ENCODE results near the gene ZNF362. TPM values are rescaled to one million over a fixed set of nuclear protein-coding genes. Genes with fewer than 3 reads are reported as not detected.

The ZNF362 gene
- total RNA-seq, 1 donor: 9.5 TPM

- DNase-seq (ENCODE audit: low read depth): no peak
- TF ChIP-seq CTCF (IDR thresholded peaks at IDR 0.05; ENCODE audit: insufficient read depth, low read depth, low read length): no peak
- no peak overlapping the region for H3K4me3 ChIP-seq (ENCODE audit: low read depth, low read length)
Observed at GRCh38 chr1:33267468-33268205, 11.3 kb downstream of the ZNF362 start.

- no peak for DNase-seq (ENCODE audit: low read depth)
- no peak overlapping the region for H3K4me3 ChIP-seq (ENCODE audit: low read depth, low read length)
- TF ChIP-seq CTCF (IDR thresholded peaks at IDR 0.05; ENCODE audit: insufficient read depth, low read depth, low read length): no peak
Observed at GRCh38 chr1:33268457-33268856, 12.2 kb downstream of the ZNF362 start.

GRCh38 chr1:33268927-33269610, 12.8 kb downstream of the ZNF362 start:
- DNase-seq (ENCODE audit: low read depth): peak; percentile 33
- no peak for TF ChIP-seq CTCF (IDR thresholded peaks at IDR 0.05; ENCODE audit: insufficient read depth, low read depth, low read length)
- H3K4me3 ChIP-seq (ENCODE audit: low read depth, low read length): no peak overlapping the region

- no peak for DNase-seq (ENCODE audit: low read depth)
- TF ChIP-seq CTCF (IDR thresholded peaks at IDR 0.05; ENCODE audit: insufficient read depth, low read depth, low read length): no peak
- no peak overlapping the region for H3K4me3 ChIP-seq (ENCODE audit: low read depth, low read length)
Observed at GRCh38 chr1:33269621-33270020, 13.3 kb downstream of the ZNF362 start.

GRCh38 chr1:33270379-33270778, 14.1 kb downstream of the ZNF362 start:
- no peak for TF ChIP-seq CTCF (IDR thresholded peaks at IDR 0.05; ENCODE audit: insufficient read depth, low read depth, low read length)
- DNase-seq (ENCODE audit: low read depth): no peak

GRCh38 chr1:33270808-33271465, 14.6 kb downstream of the ZNF362 start:
- DNase-seq (ENCODE audit: low read depth): no peak
- TF ChIP-seq CTCF (IDR thresholded peaks at IDR 0.05; ENCODE audit: insufficient read depth, low read depth, low read length): no peak
- no peak overlapping the region for H3K4me3 ChIP-seq (ENCODE audit: low read depth, low read length)

More at GRCh38 chr1:33270379-33270778, 14.1 kb downstream of the ZNF362 start:
- H3K4me3 ChIP-seq (ENCODE audit: low read depth, low read length): no peak overlapping the region

All from fibroblast of villous mesenchyme (primary cell).